HCT116 (cell line): Measurements from ENCODE around the gene SIAH2. TPM values are rescaled to one million over a fixed set of nuclear protein-coding genes. Genes with fewer than 3 reads are reported as not detected.

ENCODE experiments used
- ATAC-seq: fragments of 200-7000 bp; cut with Tn5 transposase; 2 replicates; pipeline ENCODE4 v1.9.1; 2020; ENCODE audit warnings: mild to moderate bottlenecking, moderate library complexity
- BruUV-seq: library from RNA; stranded (reverse); fragments of 400-500 nt; replicated peaks from 2 replicates; lab custom pipeline; 2021; lab: Mats Ljungman, UMichigan
- CTCF ChIA-PET: fragments of 300-600 bp; sonication (Branson Sonifier 250); formaldehyde crosslinking; loops from one replicate; lab custom pipeline; 2021; ENCODE audit warnings: antibody characterized with exemption; lab: Charles Lee
- POLR2A ChIA-PET: fragments of 300-600, 350-600 bp; sonication (Branson Sonifier 250); formaldehyde crosslinking; loops from one replicate; lab custom pipeline; 2021; ENCODE audit warnings: antibody characterized with exemption; lab: Charles Lee
- RAD21 ChIA-PET, 2 experiments: fragments of 300-600 bp; sonication (Branson Sonifier 250); formaldehyde crosslinking; loops; one replicate each; lab custom pipeline; 2023; ENCODE audit warnings: low total read pairs in 2 of 2; ENCODE audit not compliant: uncharacterized antibody in 2 of 2, unreplicated experiment in 2 of 2, low non-redundant PET in 1 of 2; lab: Charles Lee
- DNase-seq: peaks from one replicate; pipeline ENCODE4 v3.0.0-alpha.2; 2010; ENCODE audit warnings: low read depth, low spot score
- H2AFZ ChIP-seq: fragments of 200-600 bp; shearing (Covaris generic), sonication (generic); 2 replicates; pipeline ENCODE4 v1.6.1; 2017; ENCODE audit warnings: low read depth, mixed run types, mixed read lengths, antibody characterized with exemption, low read length; ENCODE audit not compliant: poor library complexity, severe bottlenecking
- H3K27ac ChIP-seq: 2 replicates; pipeline ENCODE4 v1.5.1; 2012; ENCODE audit warnings: low read depth, low read length
- H3K27me3 ChIP-seq: fragments of 200-600 bp; sonication (generic); 2 replicates; pipeline ENCODE4 v1.6.1; 2016; ENCODE audit warnings: mixed run types, low read length, mixed read lengths; ENCODE audit not compliant: insufficient read depth
- H3K36me3 ChIP-seq, 2 experiments: fragments of 200-500 bp in 1 of 2; fragments of 200-600 bp in 1 of 2; sonication (Bioruptor generic) in 1 of 2; sonication (generic) in 1 of 2; 2 replicates each; pipeline versions ENCODE4 v1.5.1 to v1.6.1; 2014 to 2016; ENCODE audit warnings: low read length in 2 of 2, inconsistent platforms in 1 of 2, mixed read lengths in 1 of 2, mixed run types in 1 of 2; ENCODE audit not compliant: insufficient read depth in 2 of 2, control insufficient read depth in 1 of 2
- H3K4me1 ChIP-seq, 2 experiments: fragments of 200-600 bp in 1 of 2; sonication (generic) in 1 of 2; 2 replicates each; pipeline versions ENCODE4 v1.5.1 to v1.6.1; 2012 to 2017; ENCODE audit warnings: low read length in 2 of 2, inconsistent platforms in 1 of 2, mild to moderate bottlenecking in 1 of 2, mixed read lengths in 1 of 2, mixed run types in 1 of 2, moderate library complexity in 1 of 2; ENCODE audit not compliant: insufficient read depth in 2 of 2, control insufficient read depth in 1 of 2
- H3K4me2 ChIP-seq: fragments of 200-600 bp; sonication (generic); 2 replicates; pipeline ENCODE4 v1.6.1; 2017; ENCODE audit warnings: mixed run types, low read length, mixed read lengths
- H3K4me3 ChIP-seq, 2 experiments: fragments of 200-600 bp in 1 of 2; sonication (generic) in 1 of 2; replicated peaks in 1 of 2; 2 replicates each; pipeline ENCODE4 v1.5.1; 2011 to 2016; ENCODE audit warnings: low read length in 2 of 2, control low read depth in 1 of 2, low read depth in 1 of 2, mild to moderate bottlenecking in 1 of 2, mixed read lengths in 1 of 2, mixed run types in 1 of 2
- H3K79me2 ChIP-seq: fragments of 200-600 bp; sonication (generic); 2 replicates; pipeline ENCODE4 v1.6.1; 2017; ENCODE audit warnings: mild to moderate bottlenecking, mixed run types, low read length, moderate library complexity, mixed read lengths; ENCODE audit not compliant: insufficient read depth
- H3K9ac ChIP-seq: fragments of 200-600 bp; sonication (generic); 2 replicates; pipeline ENCODE4 v1.6.1; 2016; ENCODE audit warnings: low read length, mixed read lengths
- H3K9me2 ChIP-seq: fragments of 200-600 bp; sonication (generic), shearing (Covaris generic); 2 replicates; pipeline ENCODE4 v1.6.1; 2017; ENCODE audit warnings: mixed run types, mild to moderate bottlenecking, moderate library complexity; ENCODE audit not compliant: insufficient read depth
- H3K9me3 ChIP-seq, 2 experiments: fragments of 200-500 bp in 1 of 2; fragments of 200-600 bp in 1 of 2; sonication (Bioruptor generic) in 1 of 2; sonication (generic) in 1 of 2; 2 replicates each; pipeline ENCODE4 v1.6.1; 2014 to 2017; ENCODE audit warnings: low read length in 2 of 2, mixed read lengths in 2 of 2, inconsistent platforms in 1 of 2, low read depth in 1 of 2, mild to moderate bottlenecking in 1 of 2, mixed run types in 1 of 2, moderate library complexity in 1 of 2; ENCODE audit not compliant: control insufficient read depth in 1 of 2, insufficient read depth in 1 of 2
- H4K20me1 ChIP-seq: fragments of 200-600 bp; sonication (generic), shearing (Covaris generic); 2 replicates; pipeline ENCODE4 v1.6.1; 2017; ENCODE audit warnings: mixed run types, mild to moderate bottlenecking, moderate library complexity; ENCODE audit not compliant: insufficient read depth
- CBX3 ChIP-seq: IDR thresholded peaks from 2 replicates; pipeline ENCODE4 v1.6.1; 2012; ENCODE audit warnings: low read depth
- EGR1 ChIP-seq: IDR thresholded peaks from 2 replicates; pipeline ENCODE4 v1.6.1; 2012; ENCODE audit warnings: low read depth
- EZH2phosphoT487 ChIP-seq: fragments of 200-600 bp; IDR thresholded peaks from 2 replicates; pipeline ENCODE4 v1.6.1; 2018; ENCODE audit warnings: antibody characterized with exemption, borderline replicate concordance
- FOSL1 ChIP-seq: IDR thresholded peaks from 2 replicates; pipeline ENCODE4 v1.6.1; 2012; ENCODE audit warnings: low read depth
- JUND ChIP-seq: IDR thresholded peaks from 2 replicates; pipeline ENCODE4 v1.6.1; 2012
- MAX ChIP-seq: IDR thresholded peaks from 2 replicates; pipeline ENCODE4 v1.6.1; 2012
- POLR2A ChIP-seq: IDR thresholded peaks from 2 replicates; pipeline ENCODE4 v1.7.0; 2011; ENCODE audit warnings: borderline replicate concordance; ENCODE audit not compliant: insufficient read depth, insufficient read length; ENCODE audit errors: extremely low read depth
- SIN3A ChIP-seq: IDR thresholded peaks from 2 replicates; pipeline ENCODE4 v1.6.1; 2012; ENCODE audit warnings: low read depth
- SRF ChIP-seq: IDR thresholded peaks from 2 replicates; pipeline ENCODE4 v1.6.1; 2012; ENCODE audit warnings: low read depth
- TCF7L2 ChIP-seq: IDR thresholded peaks from 2 replicates; pipeline ENCODE4 v1.7.0; 2011; ENCODE audit warnings: borderline replicate concordance, inconsistent platforms; ENCODE audit not compliant: insufficient read depth, insufficient read length; ENCODE audit errors: extremely low read depth
- YY1 ChIP-seq: IDR thresholded peaks from 2 replicates; pipeline ENCODE4 v1.6.1; 2011; ENCODE audit warnings: low read length, low read depth, moderate library complexity, mild to moderate bottlenecking; ENCODE audit not compliant: insufficient replicate concordance; ENCODE audit errors: extremely low read depth
- ZFX ChIP-seq: fragments of 450-650 bp; IDR thresholded peaks from 2 replicates; pipeline ENCODE4 v1.6.1; 2017
- intact Hi-C: fragments of 100-400 bp; cut with micrococcal nuclease; formaldehyde crosslinking; loops from 2 replicates; pipeline ENCODE4 v1.10.0; 2022
- total RNA-seq: library from RNA; stranded (reverse); gene quantifications from one replicate; pipeline ENCODE4 v1.2.1, GENCODE V29; 2021; ENCODE audit not compliant: unreplicated experiment

SIAH2 gene
- total RNA-seq, 1 experiment from 2014 or later: 39.9 TPM

DNA sequence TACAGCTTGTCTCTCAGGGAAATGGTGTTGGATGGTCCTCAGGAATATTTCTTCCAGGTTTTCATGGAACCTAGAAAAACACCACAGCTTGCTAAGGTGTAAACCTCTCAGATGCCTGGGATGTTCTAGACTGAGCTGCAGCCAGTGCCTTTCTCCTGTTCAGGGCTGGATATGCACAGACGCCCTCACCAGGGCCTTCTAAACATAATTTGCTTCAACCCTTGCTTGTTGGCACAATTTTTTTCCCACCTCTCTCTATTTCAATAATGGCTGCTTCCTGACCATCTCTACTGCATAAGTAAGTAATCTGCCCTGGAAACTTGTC, 28.2 kb downstream of the SIAH2 start:
- no peak overlapping the region for H3K4me2 ChIP-seq
- TF ChIP-seq FOSL1: no peak
- no peak for TF ChIP-seq EZH2phosphoT487
- TF ChIP-seq TCF7L2: no peak
- TF ChIP-seq MAX: no peak
- no peak for TF ChIP-seq EGR1
- no peak for TF ChIP-seq ZFX
- TF ChIP-seq CBX3: no peak
- no peak for TF ChIP-seq YY1
- no peaks in the 10 kb centered on the region for H3K9me3 ChIP-seq
- no peak overlapping the region for H2AFZ ChIP-seq
- ATAC-seq (no peak), DNase-seq (no peak)
- H3K27me3 ChIP-seq: no peaks in the 10 kb centered on the region
- peaks cover 4% of the 10 kb centered on the region; the same call in 1 of the 2 replicates for H4K20me1 ChIP-seq
- no peaks in the 10 kb centered on the region for H3K9me2 ChIP-seq
- H3K36me3 ChIP-seq: no peaks in the 10 kb centered on the region
- H3K4me3 ChIP-seq: no peak overlapping the region
- H3K9ac ChIP-seq: no peak overlapping the region
- H3K27ac ChIP-seq: no peak overlapping the region
- ChIA-PET RAD21 (no interaction called here), CTCF (no interaction called here), POLR2A (no interaction called here)
- H3K4me1 ChIP-seq: peaks cover 17 to 23% of the 10 kb centered on the region in 2 experiments
- intact Hi-C loops: no loop called here
- BruUV-seq: no TSS peak
- H3K79me2 ChIP-seq: no peaks in the 10 kb centered on the region

DNA sequence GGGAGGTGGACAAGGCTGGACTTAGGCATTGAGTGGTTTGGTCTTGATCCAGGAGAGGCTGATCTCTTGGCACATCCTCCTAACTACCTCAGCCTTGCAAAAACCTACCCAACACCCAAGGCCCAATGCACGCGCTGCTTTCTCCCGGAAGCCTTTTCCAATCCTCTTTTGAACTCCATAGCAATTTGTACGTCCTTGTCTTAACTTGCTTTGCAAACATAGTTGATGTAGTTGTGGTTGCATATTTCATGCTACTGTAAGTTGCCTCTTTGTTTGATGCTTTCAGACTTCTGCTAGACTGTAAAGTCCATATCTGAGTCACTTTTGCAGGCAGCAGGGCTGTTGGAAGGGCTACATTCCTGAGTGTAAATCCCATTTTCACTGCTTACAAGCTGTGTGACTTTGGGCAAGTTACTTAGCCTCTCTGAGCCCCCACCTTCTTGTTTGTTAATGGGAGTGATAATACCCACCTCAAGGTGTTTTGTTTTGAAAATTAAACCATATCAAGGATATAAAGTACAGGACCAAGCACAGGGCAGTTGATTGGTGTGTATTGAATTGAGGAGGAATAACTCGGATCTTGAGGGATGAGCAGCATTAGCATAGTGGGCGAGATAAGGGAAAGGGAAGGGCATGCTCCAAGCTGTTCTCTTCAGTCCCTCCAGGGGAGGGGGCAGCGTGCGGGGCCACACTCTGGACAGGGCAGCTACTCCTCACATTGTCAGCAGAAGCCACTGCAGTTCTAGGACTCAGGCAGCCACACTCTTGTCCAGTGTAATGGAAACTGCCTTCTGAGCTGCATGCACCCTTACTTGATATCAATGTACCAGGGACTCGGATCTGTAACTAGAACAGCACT, 28.8 kb downstream of the SIAH2 start:
- Histone ChIP-seq H2AFZ (no peak overlapping the region), H3K79me2 (no peaks in the 10 kb centered on the region), H3K9me3 (no peaks in the 10 kb centered on the region), H3K9me2 (no peaks in the 10 kb centered on the region), H3K4me1 (peaks cover 13 to 17% of the 10 kb centered on the region in 2 experiments), H3K4me3 (no peak overlapping the region), H3K9ac (no peak overlapping the region), H3K27ac (no peak overlapping the region), H3K4me2 (no peak overlapping the region), H3K27me3 (no peaks in the 10 kb centered on the region), H3K36me3 (no peaks in the 10 kb centered on the region), H4K20me1 (peaks cover 4% of the 10 kb centered on the region; the same call in 1 of the 2 replicates)
- ATAC-seq: no peak
- no peak for TF ChIP-seq EGR1
- TF ChIP-seq POLR2A: no peak
- TF ChIP-seq SRF: no peak
- no peak for TF ChIP-seq JUND
- no peak for TF ChIP-seq YY1
- no peak for TF ChIP-seq SIN3A
- no peak for TF ChIP-seq FOSL1
- RAD21 ChIA-PET: no interaction called here
- intact Hi-C loops: no loop called here
- DNase-seq: no peak
- BruUV-seq: no TSS peak
- POLR2A ChIA-PET: no interaction called here
- CTCF ChIA-PET: no interaction called here
